VCaP (cell line): Measurements from ENCODE around the gene GMDS.

Experiments used
- H3K27ac ChIP-seq: fragments of 450-650 bp; 2 replicates; pipeline ENCODE4 v1.5.1; 2017
- TF ChIP-seq, protein P1 (sequence below): fragments of 450-650 bp; conservative IDR thresholded peaks from 2 replicates; pipeline ENCODE4 v1.5.1; 2017; ENCODE audit warnings: mild to moderate bottlenecking, moderate library complexity

Gene GMDS

GRCh38 chr6:2134554-2134953 is 110.9 kb downstream of the GMDS start:
- H3K27ac ChIP-seq = no peak overlapping the region
- TF ChIP-seq, protein P1, sequence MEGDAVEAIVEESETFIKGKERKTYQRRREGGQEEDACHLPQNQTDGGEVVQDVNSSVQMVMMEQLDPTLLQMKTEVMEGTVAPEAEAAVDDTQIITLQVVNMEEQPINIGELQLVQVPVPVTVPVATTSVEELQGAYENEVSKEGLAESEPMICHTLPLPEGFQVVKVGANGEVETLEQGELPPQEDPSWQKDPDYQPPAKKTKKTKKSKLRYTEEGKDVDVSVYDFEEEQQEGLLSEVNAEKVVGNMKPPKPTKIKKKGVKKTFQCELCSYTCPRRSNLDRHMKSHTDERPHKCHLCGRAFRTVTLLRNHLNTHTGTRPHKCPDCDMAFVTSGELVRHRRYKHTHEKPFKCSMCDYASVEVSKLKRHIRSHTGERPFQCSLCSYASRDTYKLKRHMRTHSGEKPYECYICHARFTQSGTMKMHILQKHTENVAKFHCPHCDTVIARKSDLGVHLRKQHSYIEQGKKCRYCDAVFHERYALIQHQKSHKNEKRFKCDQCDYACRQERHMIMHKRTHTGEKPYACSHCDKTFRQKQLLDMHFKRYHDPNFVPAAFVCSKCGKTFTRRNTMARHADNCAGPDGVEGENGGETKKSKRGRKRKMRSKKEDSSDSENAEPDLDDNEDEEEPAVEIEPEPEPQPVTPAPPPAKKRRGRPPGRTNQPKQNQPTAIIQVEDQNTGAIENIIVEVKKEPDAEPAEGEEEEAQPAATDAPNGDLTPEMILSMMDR = no peak

DNA sequence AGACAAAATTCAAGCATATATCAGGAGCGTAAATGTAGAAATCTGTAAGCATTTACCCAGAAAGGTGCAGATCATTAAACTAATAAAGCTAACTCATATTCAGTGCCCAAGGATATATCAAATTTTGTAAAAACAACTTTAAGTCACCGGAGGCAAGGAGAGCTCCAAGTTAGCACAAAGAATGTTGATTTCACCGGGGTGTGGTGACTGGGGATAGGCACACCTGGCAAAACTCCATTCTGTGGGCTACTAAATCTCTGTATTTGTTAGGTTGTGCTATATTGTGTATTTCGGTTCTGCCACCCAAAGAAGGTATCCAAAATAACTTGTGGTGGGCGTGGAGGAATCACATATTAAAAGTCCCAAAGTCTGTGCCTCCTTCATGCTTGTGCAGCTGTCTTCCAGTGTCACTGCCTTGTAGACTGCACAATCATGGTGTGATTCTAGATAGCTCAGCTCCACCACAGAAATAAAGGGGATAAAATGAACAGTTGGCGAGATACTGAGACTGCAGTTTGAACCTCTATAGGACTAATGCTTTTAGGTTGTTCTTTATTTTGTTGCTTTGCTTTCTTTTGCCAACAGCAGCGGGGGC is 111.6 kb downstream of the GMDS start:
- H3K27ac ChIP-seq = peak overlapping the region; percentile 69
- TF ChIP-seq, protein P1 = no peak

GRCh38 chr6:2132916-2133315 is 112.5 kb downstream of the GMDS start:
- TF ChIP-seq, protein P1 = no peak
- peak overlapping the region; percentile 69 for H3K27ac ChIP-seq

DNA sequence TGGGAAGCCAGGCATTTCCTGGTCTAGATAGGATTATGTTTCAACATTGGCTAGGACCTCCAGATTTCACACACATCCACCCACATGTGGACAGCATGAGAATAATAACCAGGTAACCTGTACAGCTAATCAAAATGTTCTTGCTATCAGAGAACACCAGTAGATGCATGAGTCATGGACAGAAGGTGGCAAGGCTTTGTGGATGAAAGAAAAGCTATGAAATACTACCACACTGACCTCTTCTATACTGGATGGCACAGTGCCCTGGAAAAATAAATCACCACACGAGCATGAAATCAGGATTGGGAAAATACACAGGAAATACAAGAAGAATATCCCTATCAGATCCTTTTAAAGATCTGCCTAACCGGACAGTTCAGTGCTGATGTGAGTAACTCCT is 113.0 kb downstream of the GMDS start:
- TF ChIP-seq, protein P1 = no peak
- H3K27ac ChIP-seq = peak overlapping the region; percentile 69

DNA sequence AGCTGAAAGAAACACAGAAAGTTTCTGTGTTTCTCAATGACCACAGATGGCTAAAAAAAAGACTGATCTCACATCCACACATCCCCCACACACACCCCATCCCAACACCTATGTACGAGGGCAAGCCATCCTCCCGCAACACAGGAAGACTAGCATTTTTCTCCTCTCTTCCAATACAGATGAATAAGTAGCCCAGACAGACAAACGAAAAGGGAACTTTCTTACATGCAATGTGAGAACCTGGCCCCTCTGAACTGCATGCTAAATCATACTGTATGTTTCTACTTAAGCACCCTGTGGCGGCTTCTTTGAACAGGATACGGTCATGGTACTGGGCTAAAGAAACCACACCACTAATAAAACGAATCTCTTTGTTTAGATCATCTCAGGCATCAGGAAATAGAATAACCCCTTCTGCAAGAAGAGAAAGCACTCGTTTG is 116.2 kb downstream of the GMDS start:
- TF ChIP-seq, protein P1 = no peak
- H3K27ac ChIP-seq = no peak overlapping the region

DNA sequence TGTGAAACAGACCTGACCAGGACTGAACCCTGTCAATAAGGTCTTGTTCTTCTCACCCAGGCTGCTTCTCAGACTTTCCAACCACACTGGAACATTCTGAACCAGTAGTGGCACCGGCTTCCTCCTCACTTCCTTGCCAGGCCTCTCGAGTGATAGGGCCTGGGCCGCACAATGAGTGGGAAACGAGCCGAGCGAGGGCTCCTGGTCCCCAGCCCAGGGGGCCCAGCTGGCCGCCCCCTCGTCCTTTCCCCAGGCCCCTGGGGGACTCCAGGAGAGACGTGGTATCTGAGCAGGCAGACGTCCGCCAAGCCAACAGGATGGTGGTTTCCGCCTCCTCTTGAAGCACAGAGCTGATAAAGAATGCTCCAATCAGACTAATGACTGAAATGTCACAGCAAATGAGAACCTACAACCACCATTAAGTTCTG is 117.9 kb downstream of the GMDS start:
- no peak overlapping the region for H3K27ac ChIP-seq

GRCh38 chr6:2126351-2126750 is 119.1 kb downstream of the GMDS start:
- no peak overlapping the region for H3K27ac ChIP-seq
- TF ChIP-seq, protein P1 = no peak

More for the DNA sequence above, 117.9 kb downstream of the GMDS start:
- TF ChIP-seq, protein P1 = no peak
